Astrocyte of the cerebellum (primary cell): ENCODE measurements around the gene PIGR.

ENCODE experiments used
- DNase-seq: peaks from one replicate; pipeline ENCODE4 v3.0.0-alpha.2; 2011; ENCODE audit warnings: low read depth
- H3K4me3 ChIP-seq: 2 replicates; pipeline ENCODE4 v1.5.1; 2011; ENCODE audit warnings: mild to moderate bottlenecking, low read depth, low read length, moderate library complexity
- in situ Hi-C: cut with HindIII; loops from 2 replicates; pipeline ENCODE4 v1.10.0; 2017; ENCODE audit warnings: low sequenced_read_pairs
- TF ChIP-seq, protein P1 (sequence below): IDR thresholded peaks from 2 replicates; pipeline ENCODE4 v1.5.1; 2012; ENCODE audit warnings: low read length, low read depth, moderate library complexity, mild to moderate bottlenecking; ENCODE audit errors: missing control alignments

The PIGR gene

DNA sequence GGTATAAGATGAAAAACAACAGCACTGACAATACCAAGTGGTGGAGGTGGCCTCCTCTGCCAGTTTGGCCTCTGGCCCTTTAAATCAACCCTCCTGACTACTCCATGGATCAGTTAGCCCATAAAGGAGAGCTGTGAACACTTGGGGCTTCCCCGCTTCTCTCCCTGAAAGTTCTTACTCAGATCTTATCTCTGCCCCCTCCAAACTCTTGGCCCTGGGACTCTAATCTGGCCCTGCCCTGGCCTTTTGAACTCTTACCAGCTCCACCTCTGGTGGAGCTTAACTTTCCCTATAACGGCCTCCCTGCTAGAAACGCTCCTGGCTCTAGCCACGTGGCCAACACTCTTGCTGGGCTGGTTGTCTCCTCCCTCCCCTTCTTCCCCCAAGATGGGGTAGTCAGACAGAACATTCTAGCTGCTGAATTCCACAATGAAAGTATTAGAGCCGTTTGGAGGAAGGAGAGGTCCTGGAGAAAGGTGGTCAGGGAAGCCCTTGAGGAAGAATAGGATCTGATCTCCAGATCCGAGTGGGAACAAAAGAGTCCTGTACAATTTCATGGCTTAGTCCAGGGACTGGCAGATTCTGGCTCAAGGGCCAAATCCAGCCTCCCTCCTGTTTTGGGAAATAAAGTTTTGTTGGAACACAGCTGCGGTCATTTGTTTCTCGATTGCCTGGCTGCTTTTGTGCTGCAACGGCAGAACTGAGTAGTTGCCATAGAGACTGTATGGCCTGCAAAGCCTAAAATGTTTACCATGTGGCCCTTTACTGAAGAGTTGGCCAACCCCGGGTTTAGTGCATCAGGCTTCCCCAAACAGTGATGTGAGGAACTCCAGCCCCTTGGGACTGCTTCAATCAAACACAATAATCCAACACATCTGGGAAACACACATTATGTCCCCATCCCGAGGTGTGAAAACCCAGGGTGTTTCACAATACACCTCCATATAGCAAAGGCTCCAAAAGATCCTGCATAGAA lies 9.5 kb upstream of the PIGR start:
- TF ChIP-seq, protein P1, sequence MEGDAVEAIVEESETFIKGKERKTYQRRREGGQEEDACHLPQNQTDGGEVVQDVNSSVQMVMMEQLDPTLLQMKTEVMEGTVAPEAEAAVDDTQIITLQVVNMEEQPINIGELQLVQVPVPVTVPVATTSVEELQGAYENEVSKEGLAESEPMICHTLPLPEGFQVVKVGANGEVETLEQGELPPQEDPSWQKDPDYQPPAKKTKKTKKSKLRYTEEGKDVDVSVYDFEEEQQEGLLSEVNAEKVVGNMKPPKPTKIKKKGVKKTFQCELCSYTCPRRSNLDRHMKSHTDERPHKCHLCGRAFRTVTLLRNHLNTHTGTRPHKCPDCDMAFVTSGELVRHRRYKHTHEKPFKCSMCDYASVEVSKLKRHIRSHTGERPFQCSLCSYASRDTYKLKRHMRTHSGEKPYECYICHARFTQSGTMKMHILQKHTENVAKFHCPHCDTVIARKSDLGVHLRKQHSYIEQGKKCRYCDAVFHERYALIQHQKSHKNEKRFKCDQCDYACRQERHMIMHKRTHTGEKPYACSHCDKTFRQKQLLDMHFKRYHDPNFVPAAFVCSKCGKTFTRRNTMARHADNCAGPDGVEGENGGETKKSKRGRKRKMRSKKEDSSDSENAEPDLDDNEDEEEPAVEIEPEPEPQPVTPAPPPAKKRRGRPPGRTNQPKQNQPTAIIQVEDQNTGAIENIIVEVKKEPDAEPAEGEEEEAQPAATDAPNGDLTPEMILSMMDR = no peak
- in situ Hi-C loops = no loop called here
- DNase-seq = no peak
- H3K4me3 ChIP-seq = no peak overlapping the region

DNA sequence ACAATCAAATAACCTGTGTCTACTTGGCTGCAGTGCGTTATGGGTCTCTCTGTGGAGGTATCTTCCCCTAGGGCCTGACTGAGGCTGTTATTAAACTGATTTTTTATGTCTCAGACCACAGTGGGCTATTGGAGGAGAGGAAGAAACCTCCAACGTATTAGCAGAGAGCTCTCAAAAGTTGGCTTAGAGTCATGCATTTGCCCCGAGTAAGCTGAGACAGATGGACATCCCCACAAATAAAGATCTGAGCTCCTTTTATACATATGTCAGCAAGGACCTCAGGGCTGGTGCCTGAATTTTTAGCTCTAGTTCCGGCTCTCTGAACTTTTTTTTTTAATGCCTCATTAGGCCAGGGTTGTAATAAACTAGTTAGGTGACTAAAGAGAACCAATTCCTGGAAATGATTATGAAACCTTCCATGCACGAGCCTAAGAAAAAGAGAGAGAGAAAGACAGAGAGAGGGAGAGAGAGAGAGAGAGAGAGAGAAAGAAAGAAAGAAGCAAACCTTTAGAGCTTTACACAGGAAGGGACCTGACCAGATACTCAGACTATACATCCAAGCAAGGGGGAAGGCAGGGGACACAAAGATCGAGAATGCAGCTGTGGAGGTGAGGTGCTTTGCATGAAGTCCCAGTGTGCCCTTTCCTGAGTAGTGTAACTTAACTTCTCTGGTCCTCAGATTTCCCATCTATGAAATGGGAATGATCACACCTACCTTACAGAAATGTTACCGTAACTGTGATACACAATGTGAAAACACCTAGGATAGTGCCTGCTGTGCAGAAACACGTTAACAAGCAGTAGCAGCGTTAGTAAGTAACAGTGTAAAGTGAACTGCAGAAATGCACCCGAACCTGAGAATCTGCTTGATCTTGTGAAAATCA lies 8.4 kb upstream of the PIGR start:
- in situ Hi-C loops = no loop called here
- TF ChIP-seq, protein P1 = no peak
- H3K4me3 ChIP-seq = no peak overlapping the region
- DNase-seq = no peak

DNA sequence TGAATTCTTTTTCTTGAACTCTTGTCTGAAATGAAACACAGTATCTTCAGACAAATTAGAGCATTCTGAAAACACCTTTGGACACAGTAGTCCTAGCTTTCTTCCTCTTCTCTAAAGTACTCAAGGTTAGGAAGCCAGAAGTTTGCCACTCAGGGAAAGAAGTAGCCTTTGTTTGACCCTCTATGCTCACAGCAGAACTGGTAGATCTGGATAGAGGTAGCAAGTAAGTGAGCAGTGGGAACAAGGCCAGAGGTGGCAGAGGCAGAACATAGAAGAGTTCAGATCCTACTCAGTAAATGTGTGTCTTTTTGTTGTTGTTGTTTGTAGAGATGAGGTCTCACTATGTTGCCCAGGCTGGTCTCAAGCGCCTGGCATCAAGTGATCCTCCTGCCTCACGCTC lies 7.4 kb upstream of the PIGR start:
- no peak for DNase-seq
- no peak overlapping the region for H3K4me3 ChIP-seq
- TF ChIP-seq, protein P1 = no peak
- in situ Hi-C loops = no loop called here

DNA sequence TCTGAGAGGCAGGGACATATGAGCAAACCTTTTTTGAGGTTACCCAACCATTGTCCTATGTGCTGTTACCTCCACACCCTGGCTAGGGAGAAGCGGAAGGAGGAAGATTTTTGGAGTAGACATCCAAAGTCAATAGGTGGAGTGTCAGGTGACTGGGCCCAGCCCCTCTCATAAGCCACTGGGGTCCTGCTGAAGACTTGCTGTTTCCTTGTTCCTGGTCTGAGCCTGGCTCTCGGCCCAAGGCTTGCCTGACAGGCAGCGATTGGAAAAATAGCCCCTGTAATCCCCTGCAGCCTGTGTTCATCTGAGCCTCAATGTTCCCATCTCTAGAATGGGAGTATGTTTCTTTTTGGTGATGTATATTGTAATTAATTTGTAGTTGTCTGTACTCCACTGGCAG lies 6.9 kb upstream of the PIGR start:
- in situ Hi-C loops = no loop called here
- TF ChIP-seq, protein P1 = no peak
- H3K4me3 ChIP-seq = no peak overlapping the region
- DNase-seq = no peak

DNA sequence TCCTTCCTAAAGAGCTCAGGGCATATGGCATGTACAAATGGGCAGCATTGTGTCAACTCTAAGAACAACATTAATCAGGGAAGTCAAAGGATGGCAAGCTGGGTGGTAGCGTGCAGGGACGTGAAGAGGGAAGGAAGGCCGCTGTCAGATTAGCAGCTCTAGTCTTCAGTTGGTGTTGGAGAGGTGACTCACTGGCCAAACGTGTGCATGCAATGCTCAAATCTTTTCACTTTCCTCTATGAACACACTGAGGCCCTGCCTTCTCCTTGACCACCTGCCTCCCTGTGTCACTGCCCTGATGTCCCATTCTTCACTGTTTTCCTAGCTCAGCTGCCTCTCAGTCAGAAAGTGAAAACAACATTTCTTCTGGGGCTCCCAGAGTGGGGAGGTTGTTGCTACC lies 5.9 kb upstream of the PIGR start:
- no peak overlapping the region for H3K4me3 ChIP-seq
- DNase-seq = no peak
- in situ Hi-C loops = no loop called here
- TF ChIP-seq, protein P1 = no peak

DNA sequence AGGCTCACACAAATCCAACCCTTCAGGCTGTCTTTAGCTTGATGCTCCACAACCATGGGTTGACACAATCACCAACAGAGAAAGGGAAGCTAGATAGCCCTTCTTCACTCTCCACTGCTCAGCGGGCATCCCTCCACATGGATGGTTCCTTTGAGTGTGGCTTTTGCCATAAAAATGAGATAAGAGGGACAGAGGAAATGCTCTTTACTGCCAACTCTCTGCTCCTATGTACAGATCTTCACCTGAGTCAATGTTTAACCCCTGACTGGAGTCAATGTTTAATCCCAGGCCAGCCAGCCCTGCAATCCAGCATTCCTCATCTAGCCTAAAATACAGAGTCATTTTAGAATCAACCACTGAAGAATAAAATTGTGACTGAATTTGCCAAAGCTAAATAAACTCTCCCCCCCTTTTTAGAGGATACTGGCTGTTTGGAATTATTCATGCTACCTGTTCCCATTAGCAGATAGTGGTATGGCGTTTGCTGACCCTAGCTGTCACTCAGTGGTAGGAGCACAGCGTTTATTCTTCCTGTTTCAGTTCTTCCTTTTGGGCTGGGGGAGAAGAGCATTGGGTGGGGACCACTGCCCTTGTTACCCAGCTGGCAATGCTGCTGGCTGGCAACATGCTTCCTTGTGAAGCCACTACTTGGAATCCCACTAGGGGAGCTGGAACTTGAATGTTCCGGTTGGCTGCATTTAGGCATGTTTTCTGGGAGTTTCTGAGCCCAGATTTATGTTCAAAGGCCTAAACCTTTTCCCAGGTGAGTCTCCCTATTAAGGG lies 5.2 kb upstream of the PIGR start:
- TF ChIP-seq, protein P1 = no peak
- in situ Hi-C loops = no loop called here
- no peak overlapping the region for H3K4me3 ChIP-seq
- no peak for DNase-seq
